ENCODE results near the gene ABI2.

ABI2 gene

GRCh38 chr2:203437511-203437910 lies 109.3 kb downstream of the ABI2 start:
- TF ChIP-seq CTCF (conservative IDR thresholded peaks at IDR 0.05), result no peak
- no peak overlapping the region for H3K27ac ChIP-seq

- no peak overlapping the region for H3K27ac ChIP-seq
- TF ChIP-seq CTCF (conservative IDR thresholded peaks at IDR 0.05), result no peak
Observed at GRCh38 chr2:203438528-203438927, 110.3 kb downstream of the ABI2 start.

- TF ChIP-seq CTCF (conservative IDR thresholded peaks at IDR 0.05), result no peak
- H3K27ac ChIP-seq, result no peak overlapping the region
Observed at GRCh38 chr2:203440671-203441070, 112.5 kb downstream of the ABI2 start.

GRCh38 chr2:203441463-203441862 lies 113.3 kb downstream of the ABI2 start:
- no peak overlapping the region for H3K27ac ChIP-seq
- no peak for TF ChIP-seq CTCF (conservative IDR thresholded peaks at IDR 0.05)

- TF ChIP-seq CTCF (conservative IDR thresholded peaks at IDR 0.05), result no peak
- H3K27ac ChIP-seq, result no peak overlapping the region
Observed at GRCh38 chr2:203442463-203442862, 114.3 kb downstream of the ABI2 start.

GRCh38 chr2:203444738-203445137 lies 116.5 kb downstream of the ABI2 start:
- H3K27ac ChIP-seq, result no peak overlapping the region
- no peak for TF ChIP-seq CTCF (conservative IDR thresholded peaks at IDR 0.05)

GRCh38 chr2:203446071-203446481 lies 117.9 kb downstream of the ABI2 start:
- TF ChIP-seq CTCF (conservative IDR thresholded peaks at IDR 0.05), result no peak
- no peak overlapping the region for H3K27ac ChIP-seq

- no peak overlapping the region for H3K27ac ChIP-seq
- TF ChIP-seq CTCF (conservative IDR thresholded peaks at IDR 0.05), result no peak
Observed at GRCh38 chr2:203446780-203447179, 118.6 kb downstream of the ABI2 start.

Data from VCaP (cell line).